Panc1 (cell line): ENCODE results near the gene CCDC85C.

Source experiments
- CTCF ChIP-seq: fragments of 450-650 bp; IDR thresholded peaks from 2 replicates; pipeline ENCODE4 v1.5.1; 2017; ENCODE audit warnings: mild to moderate bottlenecking
- POLR2AphosphoS5 ChIP-seq: IDR thresholded peaks from 2 replicates; pipeline ENCODE4 v1.6.1; 2012; ENCODE audit warnings: mild to moderate bottlenecking, low read depth, low read length, moderate library complexity

GRCh38 chr14:99605299-99605961 lies 1.4 kb upstream of the CCDC85C start:
- no peak for TF ChIP-seq CTCF
- no peak for TF ChIP-seq POLR2AphosphoS5
